HL-60 (cell line): ENCODE data around the gene MYL6B.

Experiments
- CTCF ChIP-seq: IDR thresholded peaks from one replicate; pipeline ENCODE4 v1.5.1; 2011; ENCODE audit warnings: low read length, control low read depth, inconsistent platforms; ENCODE audit not compliant: insufficient read depth
- GABPA ChIP-seq: IDR thresholded peaks from 2 replicates; pipeline ENCODE4 v1.6.1; 2012; ENCODE audit warnings: low read depth
- POLR2AphosphoS5 ChIP-seq: IDR thresholded peaks from 2 replicates; pipeline ENCODE4 v1.6.1; 2012; ENCODE audit warnings: low read depth

- TF ChIP-seq CTCF (no peak), POLR2AphosphoS5 (peak; percentile 88), GABPA (peak; percentile 76)
Measured at GRCh38 chr12:56152132-56152755, at the start of gene MYL6B.
